Activated CD4-positive, alpha-beta memory T cell treated with anti-CD3 and anti-CD28 coated beads, Interleukin-2, amount 10 ng/mL, durations not matched to agents 7 days and 5 days (primary cell): ENCODE measurements around the gene MPP2. TPM values are rescaled to one million over a fixed set of nuclear protein-coding genes. Genes with fewer than 3 reads are reported as not detected.
A peak's percentile ranks its signal among the peaks of the same experiment; 100 is the strongest.
"Not testable (repeated sequence)": the region's sequence is repeated elsewhere in the genome, so short reads cannot be mapped to it uniquely, and the experiment has no call there.

Experiments used
- CTCF ChIA-PET: fragments of 350-600 bp; sonication (Branson Sonifier 250); formaldehyde crosslinking; loops from one replicate; lab custom pipeline; 2021; ENCODE audit warnings: antibody characterized with exemption, inconsistent platforms; lab: Charles Lee
- POLR2A ChIA-PET: fragments of 350-600 bp; sonication (Branson Sonifier 250); formaldehyde crosslinking; loops from one replicate; lab custom pipeline; 2021; ENCODE audit warnings: antibody characterized with exemption; lab: Charles Lee
- DNase-seq: peaks from one replicate; pipeline ENCODE4 v3.0.0-alpha.2; 2020
- H3K27ac Mint-ChIP-seq: one replicate; pipeline ENCODE4 v1.8.0; 2021; ENCODE audit warnings: mild to moderate bottlenecking, mixed read lengths
- H3K27me3 Mint-ChIP-seq: one replicate; pipeline ENCODE4 v1.8.0; 2021; ENCODE audit warnings: mixed read lengths
- H3K36me3 Mint-ChIP-seq: one replicate; pipeline ENCODE4 v1.8.0; 2021; ENCODE audit warnings: low read depth, mixed read lengths
- H3K4me1 Mint-ChIP-seq: one replicate; pipeline ENCODE4 v1.8.0; 2021; ENCODE audit warnings: mixed read lengths
- H3K4me3 Mint-ChIP-seq: one replicate; pipeline ENCODE4 v1.8.0; 2021; ENCODE audit warnings: mild to moderate bottlenecking, mixed read lengths
- H3K9me3 Mint-ChIP-seq: one replicate; pipeline ENCODE4 v1.8.0; 2021; ENCODE audit warnings: mixed read lengths
- total RNA-seq, 2 experiments: library from RNA; stranded (reverse); gene quantifications; one replicate each; pipeline ENCODE4 v1.2.3, GENCODE V29; 2021

MPP2 gene
- total RNA-seq, 2 experiments from 2014 or later: 0.48 to 0.65 TPM

- no peak overlapping the region for H3K4me3 Mint-ChIP-seq
- no peak for DNase-seq
- ChIA-PET CTCF (interaction anchor here (1.1 to 1.8 kb wide), 3 partner anchors 17 to 62 kb away, joined by 3 to 6 read pairs (median 4); no protein-coding TSS in a partner anchor), POLR2A (no interaction called here)
- no peak overlapping the region for H3K27ac Mint-ChIP-seq
- peaks cover 21% of the 10 kb centered on the region for H3K4me1 Mint-ChIP-seq
- H3K27me3 Mint-ChIP-seq: peaks cover 13% of the 10 kb centered on the region
- no peaks in the 10 kb centered on the region for H3K9me3 Mint-ChIP-seq
- no peaks in the 10 kb centered on the region for H3K36me3 Mint-ChIP-seq
Observed at GRCh38 chr17:43940630-43941029, 33.3 kb upstream of the MPP2 start.

DNA sequence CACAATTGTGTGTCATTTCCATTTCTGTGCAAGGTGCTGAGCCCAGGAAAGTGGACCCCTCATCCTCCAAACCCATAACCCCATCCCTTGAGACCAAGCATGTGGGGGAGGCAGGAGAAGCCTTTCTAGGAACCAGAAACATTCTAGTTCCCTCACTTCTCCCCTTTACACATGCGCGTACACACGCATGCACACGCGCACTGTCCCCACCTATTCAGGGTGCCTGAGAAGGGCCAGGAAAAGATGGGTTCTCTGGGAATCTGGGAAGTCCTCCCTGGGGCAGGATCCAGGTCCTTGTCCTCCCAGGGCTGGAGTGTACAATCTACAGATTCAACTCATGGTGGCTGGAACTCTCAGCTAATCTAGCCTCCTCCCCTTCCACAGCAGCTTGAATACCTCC is 32.5 kb upstream of the MPP2 start:
- ChIA-PET CTCF (interaction anchor here (1.1 to 1.8 kb wide), 5 partner anchors 18 to 61 kb away, joined by 3 to 6 read pairs (median 4); no protein-coding TSS in a partner anchor), POLR2A (no interaction called here)
- H3K27ac Mint-ChIP-seq: no peak overlapping the region
- DNase-seq: no peak
- H3K27me3 Mint-ChIP-seq: peaks cover 13% of the 10 kb centered on the region
- H3K4me1 Mint-ChIP-seq: peaks cover 16% of the 10 kb centered on the region
- no peak overlapping the region for H3K4me3 Mint-ChIP-seq
- H3K36me3 Mint-ChIP-seq: no peaks in the 10 kb centered on the region
- no peaks in the 10 kb centered on the region for H3K9me3 Mint-ChIP-seq

DNA sequence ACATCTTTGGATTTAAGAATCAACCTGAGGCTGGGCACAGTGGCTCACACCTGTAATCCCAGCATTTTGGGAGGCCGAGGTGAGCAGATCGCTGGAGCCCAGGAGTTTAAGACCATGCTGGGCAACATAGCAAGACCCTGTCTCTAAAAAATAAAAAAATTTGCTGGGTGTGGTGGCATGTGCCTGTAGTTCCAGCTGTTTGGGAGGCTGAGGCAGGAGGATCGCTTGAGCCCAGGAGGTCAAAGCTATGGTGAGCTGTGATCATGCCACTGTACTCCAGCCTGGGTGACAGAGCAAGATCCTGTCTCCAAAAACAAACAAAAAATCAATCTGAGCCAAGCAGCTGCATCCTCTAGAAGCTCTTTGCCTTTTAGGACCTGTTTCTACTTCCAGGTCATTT is 32.1 kb upstream of the MPP2 start:
- Mint-ChIP-seq H3K4me1 (peaks cover 14% of the 10 kb centered on the region), H3K27me3 (peaks cover 13% of the 10 kb centered on the region)
- not testable (repeated sequence) for H3K27ac Mint-ChIP-seq, DNase-seq, H3K4me3 Mint-ChIP-seq, H3K9me3 Mint-ChIP-seq, H3K36me3 Mint-ChIP-seq
- ChIA-PET CTCF (interaction anchor here (1.1 to 1.8 kb wide), 5 partner anchors 18 to 61 kb away, joined by 3 to 6 read pairs (median 4); no protein-coding TSS in a partner anchor), POLR2A (interaction anchor here (1.0 kb wide), 1 partner anchor 59 kb away, joined by 3 read pairs; no protein-coding TSS in a partner anchor)

GRCh38 chr17:43938838-43939182 is 31.5 kb upstream of the MPP2 start:
- DNase-seq: no peak
- Mint-ChIP-seq H3K36me3 (no peaks in the 10 kb centered on the region), H3K27ac (no peak overlapping the region), H3K4me3 (no peak overlapping the region), H3K27me3 (peaks cover 13% of the 10 kb centered on the region), H3K4me1 (peaks cover 8% of the 10 kb centered on the region), H3K9me3 (no peaks in the 10 kb centered on the region)
- ChIA-PET POLR2A (interaction anchor here (0.5 to 1.0 kb wide), 2 partner anchors 59 to 244 kb away, joined by 3 read pairs; no protein-coding TSS in a partner anchor), CTCF (interaction anchor here (1.0 to 1.6 kb wide), 2 partner anchors 29 to 59 kb away, joined by 3 to 4 read pairs; no protein-coding TSS in a partner anchor)

GRCh38 chr17:43936434-43936833 is 29.1 kb upstream of the MPP2 start:
- no peak overlapping the region for H3K4me3 Mint-ChIP-seq
- DNase-seq: no peak
- H3K9me3 Mint-ChIP-seq: no peaks in the 10 kb centered on the region
- ChIA-PET POLR2A (interaction anchor here (1.4 kb wide), 1 partner anchor 187 kb away, joined by 4 read pairs; the partner anchor contains the start of gene HDAC5), CTCF (no interaction called here)
- no peaks in the 10 kb centered on the region for H3K36me3 Mint-ChIP-seq
- peaks cover 13% of the 10 kb centered on the region for H3K27me3 Mint-ChIP-seq
- H3K27ac Mint-ChIP-seq: no peak overlapping the region
- H3K4me1 Mint-ChIP-seq: peaks cover 6% of the 10 kb centered on the region

GRCh38 chr17:43935926-43936261 is 28.6 kb upstream of the MPP2 start:
- Mint-ChIP-seq H3K27me3 (peaks cover 13% of the 10 kb centered on the region), H3K4me1 (peaks cover 6% of the 10 kb centered on the region), H3K27ac (no peak overlapping the region), H3K9me3 (no peaks in the 10 kb centered on the region), H3K4me3 (no peak overlapping the region), H3K36me3 (no peaks in the 10 kb centered on the region)
- POLR2A ChIA-PET: no interaction called here
- no peak for DNase-seq
- CTCF ChIA-PET: interaction anchor here (0.9 kb wide), 1 partner anchor 55 kb away, joined by 3 read pairs; no protein-coding TSS in a partner anchor

- no peak overlapping the region for H3K4me3 Mint-ChIP-seq
- H3K27me3 Mint-ChIP-seq: peaks cover 13% of the 10 kb centered on the region
- H3K4me1 Mint-ChIP-seq: peaks cover 6% of the 10 kb centered on the region
- no peaks in the 10 kb centered on the region for H3K9me3 Mint-ChIP-seq
- H3K36me3 Mint-ChIP-seq: no peaks in the 10 kb centered on the region
- no peak overlapping the region for H3K27ac Mint-ChIP-seq
- no peak for DNase-seq
- ChIA-PET POLR2A (no interaction called here), CTCF (interaction anchor here (0.9 kb wide), 1 partner anchor 55 kb away, joined by 3 read pairs; no protein-coding TSS in a partner anchor)
Observed at GRCh38 chr17:43935204-43935925, 28.0 kb upstream of the MPP2 start.

GRCh38 chr17:43932923-43933322 is 25.6 kb upstream of the MPP2 start:
- POLR2A ChIA-PET: no interaction called here
- Mint-ChIP-seq H3K4me3 (no peak overlapping the region), H3K27ac (no peak overlapping the region), H3K36me3 (no peaks in the 10 kb centered on the region), H3K27me3 (peaks cover 4% of the 10 kb centered on the region), H3K4me1 (peaks cover 14% of the 10 kb centered on the region), H3K9me3 (no peaks in the 10 kb centered on the region)
- CTCF ChIA-PET: interaction anchor here (2.0 kb wide), 1 partner anchor 11 kb away, joined by 6 read pairs; no protein-coding TSS in a partner anchor
- DNase-seq: no peak

DNA sequence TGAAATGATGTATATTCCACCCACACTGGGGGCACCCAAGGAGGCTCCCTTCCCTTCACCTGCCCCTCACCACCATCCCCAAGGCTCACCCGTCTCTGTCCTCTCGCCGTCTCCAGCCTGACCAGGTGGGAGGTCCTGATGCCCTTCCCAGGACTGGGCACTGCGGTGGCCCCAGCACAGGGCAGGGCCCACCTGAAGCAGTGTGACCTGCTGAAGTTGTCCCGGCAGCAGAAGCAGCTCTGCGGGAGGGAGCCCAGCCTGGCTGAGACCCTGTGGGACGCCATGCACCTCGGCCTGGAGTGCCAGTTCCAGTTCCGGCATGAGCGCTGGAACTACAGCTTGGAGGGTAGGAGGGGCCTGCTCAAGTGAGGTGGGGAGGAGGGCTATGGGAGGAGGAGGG is 25.0 kb upstream of the MPP2 start:
- peaks cover 3% of the 10 kb centered on the region for H3K27me3 Mint-ChIP-seq
- POLR2A ChIA-PET: no interaction called here
- CTCF ChIA-PET: no interaction called here
- DNase-seq: no peak
- peaks cover 18% of the 10 kb centered on the region for H3K4me1 Mint-ChIP-seq
- no peak overlapping the region for H3K4me3 Mint-ChIP-seq
- no peak overlapping the region for H3K27ac Mint-ChIP-seq
- H3K9me3 Mint-ChIP-seq: no peaks in the 10 kb centered on the region
- H3K36me3 Mint-ChIP-seq: no peaks in the 10 kb centered on the region

DNA sequence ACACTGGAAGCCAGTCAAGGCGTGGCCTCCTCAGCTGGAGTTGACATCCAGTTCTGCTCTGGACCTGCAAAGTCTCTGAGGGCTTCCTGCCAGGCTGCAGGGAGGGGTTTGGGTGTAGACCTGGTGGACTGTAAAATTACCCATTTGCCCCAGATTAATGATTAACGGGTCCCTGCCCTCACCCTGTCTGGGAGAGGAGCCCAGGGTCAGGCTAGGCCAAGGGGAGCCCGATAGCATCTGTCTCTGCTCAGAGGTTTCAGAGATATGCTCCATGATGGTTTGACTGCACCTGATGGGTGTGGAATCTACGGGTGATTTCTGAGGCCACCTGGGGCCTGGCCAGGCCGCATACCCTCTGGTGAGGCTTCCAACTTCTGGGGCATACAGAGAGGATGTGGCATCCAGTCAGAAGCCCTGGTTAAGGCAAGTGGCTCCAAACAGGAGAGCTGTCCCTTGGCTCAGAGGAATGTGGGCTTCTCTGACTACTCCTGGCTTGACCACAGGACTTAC is 23.8 kb upstream of the MPP2 start:
- POLR2A ChIA-PET: no interaction called here
- H3K4me3 Mint-ChIP-seq: no peak overlapping the region
- no peaks in the 10 kb centered on the region for H3K36me3 Mint-ChIP-seq
- CTCF ChIA-PET: interaction anchor here (1.4 kb wide), 1 partner anchor 13 kb away, joined by 4 read pairs; no protein-coding TSS in a partner anchor
- H3K27ac Mint-ChIP-seq: no peak overlapping the region
- DNase-seq: no peak
- peaks cover 24% of the 10 kb centered on the region for H3K4me1 Mint-ChIP-seq
- H3K27me3 Mint-ChIP-seq: no peaks in the 10 kb centered on the region
- no peaks in the 10 kb centered on the region for H3K9me3 Mint-ChIP-seq

- no peak overlapping the region for H3K4me3 Mint-ChIP-seq
- H3K36me3 Mint-ChIP-seq: no peaks in the 10 kb centered on the region
- no peak overlapping the region for H3K27ac Mint-ChIP-seq
- ChIA-PET POLR2A (interaction anchor here (0.7 to 0.9 kb wide), 2 partner anchors 395 to 819 kb away, joined by 3 read pairs; partner anchors contain the start of gene SLC25A39), CTCF (interaction anchor here (0.8 to 2.0 kb wide), 7 partner anchors 10 to 116 kb away, joined by 3 to 17 read pairs (median 4); partner anchors contain the start of gene PPY)
- no peaks in the 10 kb centered on the region for H3K27me3 Mint-ChIP-seq
- DNase-seq: no peak
- H3K9me3 Mint-ChIP-seq: no peaks in the 10 kb centered on the region
- peaks cover 36% of the 10 kb centered on the region for H3K4me1 Mint-ChIP-seq
Observed at GRCh38 chr17:43928609-43929008, 21.3 kb upstream of the MPP2 start.

DNA sequence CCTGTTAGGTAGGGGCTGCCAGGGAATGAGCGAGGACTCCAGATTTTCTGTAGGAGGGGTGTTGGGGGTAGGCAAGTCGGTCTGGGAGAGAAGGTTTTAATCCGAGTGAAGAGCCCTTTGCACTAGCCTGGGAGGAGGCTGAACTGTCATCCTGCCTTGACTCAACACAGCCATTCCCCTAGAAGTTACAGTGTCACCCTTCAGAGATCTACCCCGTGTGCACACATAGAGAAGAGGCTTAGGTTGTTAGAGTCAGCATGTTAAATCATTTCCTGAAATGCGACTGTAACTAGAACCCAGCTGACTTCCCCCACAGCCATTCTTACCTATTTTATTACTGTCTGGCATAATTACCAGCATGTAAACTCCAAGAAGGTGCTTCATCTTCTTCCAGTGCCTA is 20.6 kb upstream of the MPP2 start:
- Mint-ChIP-seq H3K27ac (peak overlapping the region; percentile 63), H3K4me1 (peaks cover 36% of the 10 kb centered on the region), H3K4me3 (peak overlapping the region; percentile 48)
- CTCF ChIA-PET: interaction anchor here (0.8 to 2.0 kb wide), 7 partner anchors 10 to 116 kb away, joined by 3 to 17 read pairs (median 4); partner anchors contain the start of gene PPY
- POLR2A ChIA-PET: interaction anchor here (0.7 to 0.9 kb wide), 2 partner anchors 396 to 818 kb away, joined by 3 read pairs; partner anchors contain the start of gene SLC25A39
- DNase-seq, H3K36me3 Mint-ChIP-seq, H3K9me3 Mint-ChIP-seq, H3K27me3 Mint-ChIP-seq: not testable (repeated sequence)
